Stimulated activated naive CD8-positive, alpha-beta T cell treated with anti-CD3 and anti-CD28 coated beads, Interleukin-15, amount 100 ng/mL, for 72 hours (primary cell): Measurements from ENCODE around the gene NEURL4.
A peak's percentile ranks its signal among the peaks of the same experiment; 100 is the strongest.

Source experiments
- ATAC-seq: fragments of 150-1000 bp; cut with Tn5 transposase; 2 replicates; pipeline ENCODE4 v1.10.0; 2021; ENCODE audit warnings: mild to moderate bottlenecking, moderate library complexity
- DNase-seq, 2 donors: peaks; one replicate each; pipeline ENCODE4 v3.0.0; 2021 to 2022
- H3K27ac Mint-ChIP-seq, 2 donors: one replicate each; pipeline ENCODE4 v1.8.0; 2022; ENCODE audit warnings: mild to moderate bottlenecking in 2 of 2, mixed read lengths in 2 of 2, moderate library complexity in 2 of 2
- H3K27me3 Mint-ChIP-seq: one replicate; pipeline ENCODE4 v1.8.0; 2022; ENCODE audit warnings: mixed read lengths
- H3K4me1 Mint-ChIP-seq: one replicate; pipeline ENCODE4 v1.8.0; 2022; ENCODE audit warnings: mild to moderate bottlenecking, mixed read lengths
- H3K4me3 Mint-ChIP-seq, 2 donors: one replicate each; pipeline ENCODE4 v1.8.0; 2022; ENCODE audit warnings: mild to moderate bottlenecking in 2 of 2, mixed read lengths in 2 of 2, moderate library complexity in 1 of 2
- H3K9me3 Mint-ChIP-seq, 2 donors: one replicate each; pipeline ENCODE4 v1.8.0; 2022; ENCODE audit warnings: mixed read lengths in 2 of 2

The NEURL4 gene

DNA sequence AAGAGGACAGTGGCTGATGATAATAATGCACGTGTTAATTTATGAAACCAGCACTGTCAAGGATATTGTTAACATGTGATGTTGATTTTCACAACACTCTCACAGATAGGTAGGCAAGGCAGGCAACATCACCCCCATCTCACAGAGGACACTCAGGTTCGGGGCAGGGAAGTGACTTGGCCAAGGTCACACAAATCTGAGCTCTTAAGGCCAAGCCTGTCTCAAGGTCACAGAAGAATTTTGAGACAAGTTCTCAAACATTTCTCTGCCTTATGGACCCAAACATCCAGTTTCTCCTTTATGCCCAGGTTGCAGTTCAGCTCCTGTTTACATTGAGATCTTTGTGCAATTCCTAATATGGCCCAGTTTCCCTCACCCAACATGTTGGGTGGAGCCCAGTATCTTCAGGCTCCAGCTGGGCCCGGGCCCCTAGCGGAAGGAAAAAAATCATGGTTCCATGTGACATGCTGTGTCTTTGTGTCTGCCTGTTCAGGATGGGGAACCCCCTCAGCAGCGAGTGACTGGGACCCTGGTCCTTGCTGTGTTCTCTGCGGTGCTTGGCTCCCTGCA, 46.3 kb downstream of the NEURL4 start:
- H3K9me3 Mint-ChIP-seq = no peaks in the 10 kb centered on the region
- DNase-seq (no peak), ATAC-seq (no peak)
- H3K27ac Mint-ChIP-seq = no peak overlapping the region
- peak overlapping the region in 1 of 2 donors; percentile 95 for H3K4me3 Mint-ChIP-seq
- peaks cover 52% of the 10 kb centered on the region for H3K27me3 Mint-ChIP-seq
- H3K4me1 Mint-ChIP-seq = peaks cover 39% of the 10 kb centered on the region

DNA sequence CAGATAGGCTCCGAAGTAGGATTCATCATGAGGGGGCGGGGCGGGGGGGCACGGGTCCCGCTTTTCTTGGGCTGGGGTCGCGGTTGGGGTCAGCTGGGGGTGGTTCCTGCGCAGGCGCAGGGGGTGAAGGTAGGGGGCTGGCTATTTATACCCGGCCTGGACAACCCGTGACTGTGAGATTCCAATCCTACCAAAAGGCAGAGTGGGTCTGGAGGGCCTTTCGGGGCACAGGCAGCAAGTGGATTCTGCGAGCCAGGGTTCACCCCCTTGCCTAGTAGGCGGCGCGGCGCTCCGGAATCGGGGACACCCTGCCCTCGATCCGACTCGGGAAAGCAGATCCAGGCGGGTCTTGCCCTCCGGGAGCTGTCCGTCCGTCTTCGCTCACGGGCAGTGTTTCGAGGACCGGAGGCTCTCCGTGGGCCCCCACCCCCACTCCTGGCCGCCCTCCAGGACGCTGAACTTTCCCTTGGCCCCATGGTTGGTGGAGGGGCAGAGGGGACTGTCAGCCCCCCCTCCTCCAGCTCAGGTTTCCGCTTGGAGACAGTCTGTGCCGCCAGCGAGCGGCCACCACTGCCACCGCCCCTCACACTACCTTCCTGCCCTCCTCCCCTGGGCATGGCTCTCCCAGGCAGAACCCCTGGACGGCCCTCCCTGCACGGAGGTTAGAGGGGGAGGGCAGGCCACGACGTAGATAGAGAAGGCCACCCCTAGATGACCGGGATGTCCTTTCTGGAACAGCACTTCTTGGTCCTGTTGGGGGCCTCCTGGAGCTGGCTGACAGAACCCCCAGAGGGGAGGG, 47.0 kb downstream of the NEURL4 start:
- Mint-ChIP-seq H3K9me3 (no peaks in the 10 kb centered on the region), H3K27ac (no peak overlapping the region), H3K27me3 (peaks cover 45% of the 10 kb centered on the region), H3K4me1 (peaks cover 39% of the 10 kb centered on the region), H3K4me3 (peak overlapping the region; percentile 87 to 95)
- ATAC-seq (no peak), DNase-seq (no peak)

DNA sequence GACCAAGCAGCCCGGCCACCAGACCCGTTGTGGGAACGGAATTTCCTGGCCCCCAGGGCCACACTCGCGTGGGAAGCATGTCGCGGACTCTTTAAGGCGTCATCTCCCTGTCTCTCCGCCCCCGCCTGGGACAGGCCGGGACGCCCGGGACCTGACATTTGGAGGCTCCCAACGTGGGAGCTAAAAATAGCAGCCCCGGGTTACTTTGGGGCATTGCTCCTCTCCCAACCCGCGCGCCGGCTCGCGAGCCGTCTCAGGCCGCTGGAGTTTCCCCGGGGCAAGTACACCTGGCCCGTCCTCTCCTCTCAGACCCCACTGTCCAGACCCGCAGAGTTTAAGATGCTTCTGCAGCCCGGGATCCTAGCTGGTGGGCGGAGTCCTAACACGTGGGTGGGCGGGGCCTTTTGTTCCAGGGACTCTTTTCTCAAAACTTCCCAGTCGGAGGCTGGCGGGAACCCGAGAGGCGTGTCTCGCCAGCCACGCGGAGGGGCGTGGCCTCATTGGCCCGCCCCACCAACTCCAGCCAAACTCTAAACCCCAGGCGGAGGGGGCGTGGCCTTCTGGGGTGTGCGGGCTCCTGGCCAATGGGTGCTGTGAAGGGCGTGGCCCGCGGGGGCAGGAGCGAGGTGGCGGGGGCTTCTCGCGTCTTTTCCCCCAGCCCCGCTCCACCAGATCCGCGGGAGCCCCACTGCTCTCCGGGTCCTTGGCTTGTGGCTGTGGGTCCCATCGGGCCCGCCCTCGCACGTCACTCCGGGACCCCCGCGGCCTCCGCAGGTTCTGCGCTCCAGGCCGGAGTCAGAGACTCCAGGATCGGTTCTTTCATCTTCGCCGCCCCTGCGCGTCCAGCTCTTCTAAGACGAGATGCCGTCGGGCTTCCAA, 47.8 kb downstream of the NEURL4 start, which contains the start of gene SLC2A4:
Gene SLC2A4, plus strand, starts transcription at position 645 of the 879 bp plus-strand sequence. Its CDS starts 217 bp downstream, at position 862.
- Mint-ChIP-seq H3K27me3 (peaks cover 45% of the 10 kb centered on the region), H3K4me3 (peak within 1 kb of the TSS; percentile 87 to 95), H3K9me3 (no peaks in the 10 kb centered on the region), H3K4me1 (peaks cover 39% of the 10 kb centered on the region), H3K27ac (peak within 1 kb of the TSS; percentile 31 to 72)
- DNase-seq (peak; percentile 80 to 88), ATAC-seq (peak; percentile 80)

DNA sequence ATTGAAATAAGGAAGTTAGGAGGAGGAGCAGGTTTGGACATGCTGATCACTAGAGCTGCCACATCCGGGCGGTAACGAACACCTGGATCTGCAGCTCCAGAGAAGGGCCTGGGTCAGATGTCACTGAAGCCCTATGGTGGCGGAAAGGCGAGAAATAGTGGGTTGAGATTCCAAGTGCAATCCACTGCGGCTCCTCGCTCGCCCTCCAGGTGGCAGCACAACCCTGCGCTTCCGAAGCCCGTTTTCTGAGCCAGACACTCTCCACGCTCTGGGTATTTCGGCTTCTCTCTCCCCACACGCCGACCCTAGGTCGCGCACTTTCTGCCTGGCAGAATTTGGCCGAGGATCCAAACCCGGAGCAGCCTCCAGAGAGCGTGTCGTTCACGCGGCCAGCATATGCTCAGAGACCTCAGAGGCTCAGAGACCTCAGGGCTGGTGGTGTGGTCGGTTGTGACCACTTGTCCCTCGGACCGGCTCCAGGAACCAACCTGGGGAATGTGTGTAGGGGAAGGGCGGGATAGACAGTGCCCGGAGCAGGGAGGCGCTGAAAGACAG, 48.5 kb downstream of the NEURL4 start:
- H3K27ac Mint-ChIP-seq = peak overlapping the region; percentile 20 to 72

DNA sequence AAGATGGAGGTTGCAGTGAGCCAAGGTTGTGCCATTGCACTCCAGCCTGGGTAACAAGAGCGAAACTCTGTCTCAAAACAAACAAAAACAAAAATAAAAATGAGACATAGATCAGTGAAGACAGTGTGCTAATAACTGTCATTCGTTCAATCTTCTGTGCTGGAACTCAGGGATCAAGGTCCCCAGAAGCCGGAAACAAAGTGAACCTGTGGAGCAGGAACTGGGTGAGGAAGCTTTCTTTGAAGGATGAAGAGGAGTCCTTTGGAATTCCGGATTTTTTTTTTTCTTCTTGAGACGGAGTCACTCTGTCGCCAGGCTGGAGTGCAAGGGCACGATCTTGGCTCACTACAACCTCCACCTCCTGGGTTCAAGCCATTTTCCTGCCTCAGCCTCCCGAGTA, 49.7 kb downstream of the NEURL4 start:
- peaks cover 39% of the 10 kb centered on the region for H3K4me1 Mint-ChIP-seq
- H3K9me3 Mint-ChIP-seq = no peaks in the 10 kb centered on the region
- H3K4me3 Mint-ChIP-seq = no peak overlapping the region
- peaks cover 43% of the 10 kb centered on the region for H3K27me3 Mint-ChIP-seq
- no peak overlapping the region for H3K27ac Mint-ChIP-seq
- ATAC-seq (no peak), DNase-seq (no peak)

More for the DNA sequence above, 48.5 kb downstream of the NEURL4 start:
- ATAC-seq (peak; percentile 87), DNase-seq (peak; percentile 68 to 89)
- peak overlapping the region; percentile 87 to 95 for H3K4me3 Mint-ChIP-seq
- H3K4me1 Mint-ChIP-seq = peaks cover 39% of the 10 kb centered on the region
- H3K9me3 Mint-ChIP-seq = no peaks in the 10 kb centered on the region
- H3K27me3 Mint-ChIP-seq = peaks cover 45% of the 10 kb centered on the region

DNA sequence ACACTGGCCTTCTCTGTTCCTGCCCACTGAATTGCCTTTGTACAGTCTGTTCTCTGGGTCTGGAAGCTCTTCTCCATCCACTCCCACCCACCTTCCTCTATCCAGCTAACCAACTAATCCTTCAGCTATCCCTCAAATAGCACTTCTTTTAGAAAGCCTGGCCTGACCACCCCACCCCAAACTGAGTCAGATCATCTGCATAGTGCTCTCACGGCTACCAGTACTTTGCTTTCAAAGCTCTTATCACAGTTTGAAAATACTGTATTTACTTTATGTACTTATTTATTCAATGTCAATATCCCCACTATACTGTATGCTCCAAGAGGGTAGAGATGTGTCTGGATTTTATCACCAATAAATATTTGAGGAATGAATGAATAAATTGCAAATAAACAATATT, 62.4 kb downstream of the NEURL4 start:
- no peak overlapping the region for H3K27ac Mint-ChIP-seq

More for the DNA sequence above, 62.4 kb downstream of the NEURL4 start:
- H3K27me3 Mint-ChIP-seq = peaks cover 26% of the 10 kb centered on the region
- no peaks in the 10 kb centered on the region for H3K9me3 Mint-ChIP-seq
- no peak for ATAC-seq
- no peak overlapping the region for H3K4me3 Mint-ChIP-seq
- H3K4me1 Mint-ChIP-seq = peaks cover 25% of the 10 kb centered on the region
- no peak for DNase-seq
